ENCODE measurements around the gene ERCC2. TPM values are rescaled to one million over a fixed set of nuclear protein-coding genes. Genes with fewer than 3 reads are reported as not detected.
"Not testable (repeated sequence)": the region's sequence is repeated elsewhere in the genome, so short reads cannot be mapped to it uniquely, and the experiment has no call there.

The ERCC2 gene
- total RNA-seq, 2 donors from 2014 or later, result 26.3 to 27.1 TPM

- Mint-ChIP-seq H3K9me3 (no peaks in the 10 kb centered on the region), H3K36me3 (no peaks in the 10 kb centered on the region), H3K27ac (no peak overlapping the region)
- DNase-seq (ENCODE audit: low spot score in 2 of 2) (no peak), ATAC-seq (no peak)
Observed at GRCh38 chr19:45331411-45331810, 39.0 kb downstream of the ERCC2 start.

- ATAC-seq, result no peak
- H3K36me3 Mint-ChIP-seq, result no peaks in the 10 kb centered on the region
Observed at GRCh38 chr19:45327404-45328143, 42.8 kb downstream of the ERCC2 start.

GRCh38 chr19:45324349-45324907 lies 45.9 kb downstream of the ERCC2 start:
- Mint-ChIP-seq H3K27ac (no peak overlapping the region), H3K36me3 (no peaks in the 10 kb centered on the region), H3K9me3 (no peaks in the 10 kb centered on the region)
- ATAC-seq (no peak), DNase-seq (ENCODE audit: low spot score in 2 of 2) (no peak)

More at GRCh38 chr19:45327404-45328143, 42.8 kb downstream of the ERCC2 start:
- DNase-seq (ENCODE audit: low spot score in 2 of 2), result no peak
- no peaks in the 10 kb centered on the region for H3K9me3 Mint-ChIP-seq
- no peak overlapping the region for H3K27ac Mint-ChIP-seq

- ATAC-seq, result no peak
- H3K36me3 Mint-ChIP-seq, result no peaks in the 10 kb centered on the region
Observed at GRCh38 chr19:45323671-45324081, 46.7 kb downstream of the ERCC2 start.

GRCh38 chr19:45322744-45323281 lies 47.6 kb downstream of the ERCC2 start, which contains the start of gene CKM:
Gene CKM, minus strand, starts transcription at chr19:45322875. Its CDS starts 3,162 bp downstream, at chr19:45319713.
- Mint-ChIP-seq H3K27ac (no peak within 1 kb of the TSS), H3K36me3 (no peaks in the 10 kb centered on the region), H3K9me3 (no peaks in the 10 kb centered on the region)
- no peak for ATAC-seq
- no peak for DNase-seq (ENCODE audit: low spot score in 2 of 2)

More at GRCh38 chr19:45323671-45324081, 46.7 kb downstream of the ERCC2 start:
- Mint-ChIP-seq H3K27ac (no peak overlapping the region), H3K9me3 (no peaks in the 10 kb centered on the region)
- no peak for DNase-seq (ENCODE audit: low spot score in 2 of 2)

GRCh38 chr19:45322311-45322710 lies 48.1 kb downstream of the ERCC2 start:
- no peak overlapping the region for H3K27ac Mint-ChIP-seq
- no peak for ATAC-seq
- DNase-seq (ENCODE audit: low spot score in 2 of 2), result no peak
- no peaks in the 10 kb centered on the region for H3K9me3 Mint-ChIP-seq
- no peaks in the 10 kb centered on the region for H3K36me3 Mint-ChIP-seq

- no peak for DNase-seq (ENCODE audit: low spot score in 2 of 2)
- H3K9me3 Mint-ChIP-seq, result no peaks in the 10 kb centered on the region
- no peaks in the 10 kb centered on the region for H3K36me3 Mint-ChIP-seq
- no peak overlapping the region for H3K27ac Mint-ChIP-seq
- no peak for ATAC-seq
Observed at GRCh38 chr19:45321848-45322247, 48.5 kb downstream of the ERCC2 start.

GRCh38 chr19:45320997-45321775 lies 49.2 kb downstream of the ERCC2 start:
- Mint-ChIP-seq H3K27ac (no peak overlapping the region), H3K9me3 (no peaks in the 10 kb centered on the region), H3K36me3 (no peaks in the 10 kb centered on the region)
- ATAC-seq (no peak), DNase-seq (ENCODE audit: low spot score in 2 of 2) (no peak)

- H3K9me3 Mint-ChIP-seq, result no peaks in the 10 kb centered on the region
- H3K27ac Mint-ChIP-seq, result no peak overlapping the region
- DNase-seq (ENCODE audit: low spot score in 2 of 2) (no peak), ATAC-seq (no peak)
- H3K36me3 Mint-ChIP-seq, result no peaks in the 10 kb centered on the region
Observed at GRCh38 chr19:45315304-45315703, 55.1 kb downstream of the ERCC2 start.

- no peak for ATAC-seq
- Mint-ChIP-seq H3K9me3 (no peaks in the 10 kb centered on the region), H3K36me3 (no peaks in the 10 kb centered on the region), H3K27ac (no peak overlapping the region)
- DNase-seq (ENCODE audit: low spot score in 2 of 2), result no peak
Observed at GRCh38 chr19:45314708-45315245, 55.6 kb downstream of the ERCC2 start.

GRCh38 chr19:45312285-45312684 lies 58.1 kb downstream of the ERCC2 start:
- not testable (repeated sequence) for H3K9me3 Mint-ChIP-seq; H3K27ac Mint-ChIP-seq; ATAC-seq; DNase-seq (ENCODE audit: low spot score in 2 of 2); H3K36me3 Mint-ChIP-seq

- no peak for DNase-seq (ENCODE audit: low spot score in 2 of 2)
- Mint-ChIP-seq H3K27ac (no peak overlapping the region), H3K9me3 (no peaks in the 10 kb centered on the region), H3K36me3 (no peaks in the 10 kb centered on the region)
- no peak for ATAC-seq
Observed at GRCh38 chr19:45311621-45312020, 58.8 kb downstream of the ERCC2 start.

GRCh38 chr19:45309322-45309721 lies 61.1 kb downstream of the ERCC2 start:
- not testable (repeated sequence) for H3K36me3 Mint-ChIP-seq; DNase-seq (ENCODE audit: low spot score in 2 of 2); ATAC-seq; H3K9me3 Mint-ChIP-seq; H3K27ac Mint-ChIP-seq

GRCh38 chr19:45307361-45307760 lies 63.0 kb downstream of the ERCC2 start:
- H3K36me3 Mint-ChIP-seq, result no peaks in the 10 kb centered on the region
- no peak for DNase-seq (ENCODE audit: low spot score in 2 of 2)
- H3K9me3 Mint-ChIP-seq, result peaks cover 0 to 5% of the 10 kb centered on the region in 2 donors
- ATAC-seq, result no peak
- H3K27ac Mint-ChIP-seq, result no peak overlapping the region

- Mint-ChIP-seq H3K9me3 (peaks cover 0 to 5% of the 10 kb centered on the region in 2 donors), H3K36me3 (no peaks in the 10 kb centered on the region), H3K27ac (no peak overlapping the region)
- no peak for ATAC-seq
- no peak for DNase-seq (ENCODE audit: low spot score in 2 of 2)
Observed at GRCh38 chr19:45306518-45307027, 63.8 kb downstream of the ERCC2 start.

GRCh38 chr19:45306040-45306439 lies 64.3 kb downstream of the ERCC2 start:
- ATAC-seq, result no peak
- Mint-ChIP-seq H3K36me3 (no peaks in the 10 kb centered on the region), H3K9me3 (peaks cover 0 to 5% of the 10 kb centered on the region in 2 donors), H3K27ac (no peak overlapping the region)
- no peak for DNase-seq (ENCODE audit: low spot score in 2 of 2)

GRCh38 chr19:45305421-45305820 lies 65.0 kb downstream of the ERCC2 start:
- peaks cover 0 to 5% of the 10 kb centered on the region in 2 donors for H3K9me3 Mint-ChIP-seq
- DNase-seq (ENCODE audit: low spot score in 2 of 2) (no peak), ATAC-seq (no peak)
- no peaks in the 10 kb centered on the region for H3K36me3 Mint-ChIP-seq
- no peak overlapping the region for H3K27ac Mint-ChIP-seq

Measured in activated naive CD4-positive, alpha-beta T cell treated with anti-CD3 and anti-CD28 coated beads, Interleukin-2, amount 50 U/mL, for 72 hours (primary cell).